Progenitor cell of endocrine pancreas (in vitro differentiated cells): ENCODE results near the gene APLP1. TPM values are rescaled to one million over a fixed set of nuclear protein-coding genes. Genes with fewer than 3 reads are reported as not detected.
"Not testable (repeated sequence)": the region's sequence is repeated elsewhere in the genome, so short reads cannot be mapped to it uniquely, and the experiment has no call there.

Source experiments
- DNase-seq: peaks from one replicate; pipeline ENCODE4 v3.0.0; 2021; ENCODE audit warnings: low spot score; ENCODE audit not compliant: unreplicated experiment
- H3K27ac Mint-ChIP-seq: 2 replicates; pipeline ENCODE4 v1.8.0; 2021; ENCODE audit warnings: mild to moderate bottlenecking, moderate library complexity, mixed read lengths
- H3K27me3 Mint-ChIP-seq: 2 replicates; pipeline ENCODE4 v1.8.0; 2021; ENCODE audit warnings: mixed read lengths
- H3K36me3 Mint-ChIP-seq: 2 replicates; pipeline ENCODE4 v1.8.0; 2022; ENCODE audit warnings: mixed read lengths; ENCODE audit not compliant: insufficient read depth
- H3K4me1 Mint-ChIP-seq: 2 replicates; pipeline ENCODE4 v1.8.0; 2021; ENCODE audit warnings: low read depth, mixed read lengths
- H3K4me3 Mint-ChIP-seq: 2 replicates; pipeline ENCODE4 v1.8.0; 2021; ENCODE audit warnings: low read depth, mild to moderate bottlenecking, moderate library complexity, mixed read lengths
- H3K9me3 Mint-ChIP-seq: 2 replicates; pipeline ENCODE4 v1.8.0; 2021; ENCODE audit warnings: low read depth, mixed read lengths
- CTCF ChIP-seq: fragments of 200-600 bp; sonication (generic); IDR thresholded peaks from one replicate; pipeline ENCODE4 v1.5.0; 2021; ENCODE audit warnings: antibody characterized with exemption, mild to moderate bottlenecking; ENCODE audit not compliant: unreplicated experiment
- total RNA-seq: library from RNA; stranded (reverse); gene quantifications from 2 replicates; pipeline ENCODE4 v1.2.1, GENCODE V29; 2021

Gene APLP1
- total RNA-seq, 1 donor from 2014 or later = 135 TPM

GRCh38 chr19:35832054-35832453, 36.3 kb upstream of the APLP1 start:
- H3K36me3 Mint-ChIP-seq = peaks cover 1% of the 10 kb centered on the region
- H3K4me1 Mint-ChIP-seq = no peaks in the 10 kb centered on the region
- DNase-seq = no peak
- H3K9me3 Mint-ChIP-seq = no peaks in the 10 kb centered on the region
- no peak for TF ChIP-seq CTCF
- peaks cover 51% of the 10 kb centered on the region for H3K27me3 Mint-ChIP-seq
- no peak overlapping the region for H3K4me3 Mint-ChIP-seq
- no peak overlapping the region for H3K27ac Mint-ChIP-seq

GRCh38 chr19:35833972-35834371, 34.4 kb upstream of the APLP1 start:
- no peak for TF ChIP-seq CTCF
- Mint-ChIP-seq H3K27ac (no peak overlapping the region), H3K27me3 (peaks cover 49% of the 10 kb centered on the region), H3K36me3 (peaks cover 3% of the 10 kb centered on the region), H3K4me1 (no peaks in the 10 kb centered on the region), H3K4me3 (no peak overlapping the region), H3K9me3 (no peaks in the 10 kb centered on the region)
- DNase-seq = no peak

GRCh38 chr19:35836096-35836495, 32.3 kb upstream of the APLP1 start:
- peaks cover 44% of the 10 kb centered on the region for H3K27me3 Mint-ChIP-seq
- not testable (repeated sequence) for H3K4me3 Mint-ChIP-seq, H3K36me3 Mint-ChIP-seq, DNase-seq, H3K9me3 Mint-ChIP-seq, H3K27ac Mint-ChIP-seq, H3K4me1 Mint-ChIP-seq

GRCh38 chr19:35841961-35842595, 26.3 kb upstream of the APLP1 start:
- TF ChIP-seq CTCF = no peak
- H3K27ac Mint-ChIP-seq = no peak overlapping the region
- H3K4me1 Mint-ChIP-seq = peaks cover 18% of the 10 kb centered on the region

GRCh38 chr19:35842666-35843272, 25.6 kb upstream of the APLP1 start:
- H3K4me3 Mint-ChIP-seq = no peak overlapping the region
- no peak overlapping the region for H3K27ac Mint-ChIP-seq
- no peak for DNase-seq
- peaks cover 18% of the 10 kb centered on the region for H3K4me1 Mint-ChIP-seq
- no peaks in the 10 kb centered on the region for H3K9me3 Mint-ChIP-seq
- H3K36me3 Mint-ChIP-seq = peaks cover 4% of the 10 kb centered on the region
- no peak for TF ChIP-seq CTCF
- peaks cover 57% of the 10 kb centered on the region for H3K27me3 Mint-ChIP-seq

More at GRCh38 chr19:35841961-35842595, 26.3 kb upstream of the APLP1 start:
- Mint-ChIP-seq H3K4me3 (no peak overlapping the region), H3K9me3 (no peaks in the 10 kb centered on the region), H3K27me3 (peaks cover 63% of the 10 kb centered on the region), H3K36me3 (peaks cover 4% of the 10 kb centered on the region)
- no peak for DNase-seq
